CD1c-positive myeloid dendritic cell (primary cell): ENCODE measurements around the gene DBN1.

ENCODE experiments used
- DNase-seq: peaks from one replicate; pipeline ENCODE4 v3.0.0-alpha.2; 2016; ENCODE audit errors: extremely low spot score

The DBN1 gene

DNA sequence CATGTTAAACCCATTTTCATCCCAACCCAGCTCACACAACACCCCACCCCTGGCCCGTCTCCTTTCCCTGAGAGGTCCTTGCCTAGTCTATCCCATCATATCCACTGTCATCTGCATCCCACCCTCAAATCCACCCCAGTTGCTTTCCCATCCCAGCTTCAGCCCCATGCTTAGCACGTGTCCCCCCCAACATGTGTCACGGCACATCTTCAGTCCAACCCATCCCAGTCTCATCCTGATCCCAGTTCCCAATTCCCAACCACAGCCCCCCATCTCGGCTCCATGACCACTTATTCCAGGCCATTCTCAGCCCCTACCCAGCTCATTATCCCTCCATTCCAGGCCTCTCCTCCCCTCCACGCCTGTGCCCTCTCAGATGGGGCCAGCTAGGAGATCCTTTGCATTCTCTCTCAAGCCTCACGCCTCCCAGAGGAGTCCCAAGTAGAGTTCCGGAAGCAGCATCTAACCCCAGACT lies 605 bp upstream of the DBN1 start:
- DNase-seq: no peak

GRCh38 chr5:177472460-177473442 lies 683 bp downstream of the DBN1 start:
- no peak for DNase-seq

DNA sequence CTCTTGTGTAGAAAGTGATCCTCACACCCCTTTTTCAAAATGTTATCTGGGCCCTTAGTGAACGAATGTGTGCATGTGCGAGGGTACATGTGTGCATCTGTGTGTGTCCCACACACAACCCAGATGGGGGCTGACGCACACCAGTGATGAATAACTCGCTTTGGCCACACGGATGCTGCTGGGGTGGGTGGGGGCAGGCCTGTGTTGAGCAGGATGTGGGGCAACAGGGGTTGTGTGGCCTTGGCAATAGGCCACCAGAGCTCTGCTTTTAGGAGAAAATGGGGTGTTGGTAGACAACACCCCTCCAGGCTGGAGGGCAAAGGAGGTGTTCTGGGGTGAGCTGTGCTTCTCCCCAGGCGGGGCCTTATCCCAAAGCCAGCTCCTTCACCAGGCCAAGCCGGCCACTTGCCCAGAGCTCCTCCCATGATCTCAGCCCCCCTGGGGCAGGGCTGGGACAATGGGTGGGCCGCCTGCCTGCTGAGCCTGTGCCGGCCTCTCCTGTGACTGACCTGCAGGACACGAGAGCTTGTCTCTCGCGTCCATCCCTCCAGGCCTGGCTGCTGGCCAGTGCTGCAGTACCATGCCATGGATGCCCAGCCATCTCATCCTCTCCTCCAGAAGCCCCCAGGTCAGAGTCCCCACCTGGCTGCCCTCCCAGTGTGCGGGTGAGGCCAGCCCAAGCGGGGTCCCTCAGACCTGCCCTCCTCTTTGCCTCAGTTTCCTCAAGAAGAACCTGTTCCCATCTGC lies 1.7 kb downstream of the DBN1 start:
- no peak for DNase-seq

DNA sequence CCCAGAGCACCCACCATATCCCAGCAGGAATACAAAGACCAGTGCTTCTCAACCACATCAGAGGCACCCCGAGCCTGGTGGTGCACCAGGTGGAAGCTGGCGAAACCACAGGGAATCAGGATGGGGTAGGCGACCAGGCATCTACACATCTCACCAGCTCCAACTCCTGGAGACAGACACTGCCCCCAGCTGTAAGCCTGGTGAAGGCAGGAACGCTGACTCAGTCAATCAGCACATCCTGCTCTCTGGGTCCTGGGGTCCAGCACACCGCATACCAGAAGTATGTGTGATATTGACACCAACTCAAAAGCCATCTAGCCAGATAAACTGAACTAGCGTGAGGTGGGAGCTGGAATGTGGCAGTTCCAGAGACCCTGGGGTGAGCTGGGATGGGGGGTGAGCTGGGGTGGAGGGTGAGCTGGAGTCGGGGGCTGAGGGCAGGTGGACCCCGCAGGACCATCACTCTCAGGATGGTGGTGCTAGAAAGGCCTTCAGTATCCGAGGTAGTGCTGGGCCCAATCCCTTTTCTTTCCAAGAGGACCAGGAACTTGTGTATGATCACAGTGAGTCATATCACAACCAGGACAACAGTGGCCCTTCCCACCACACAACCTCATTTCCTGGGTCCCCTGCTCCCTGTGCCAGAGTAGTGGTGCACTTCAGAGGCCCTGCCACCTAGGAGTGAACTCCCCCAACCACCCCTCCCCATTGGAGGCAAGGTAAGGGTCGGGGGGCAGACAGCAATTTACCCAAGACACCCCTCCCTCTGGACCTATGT lies 2.5 kb downstream of the DBN1 start:
- DNase-seq: peak; percentile 48

DNA sequence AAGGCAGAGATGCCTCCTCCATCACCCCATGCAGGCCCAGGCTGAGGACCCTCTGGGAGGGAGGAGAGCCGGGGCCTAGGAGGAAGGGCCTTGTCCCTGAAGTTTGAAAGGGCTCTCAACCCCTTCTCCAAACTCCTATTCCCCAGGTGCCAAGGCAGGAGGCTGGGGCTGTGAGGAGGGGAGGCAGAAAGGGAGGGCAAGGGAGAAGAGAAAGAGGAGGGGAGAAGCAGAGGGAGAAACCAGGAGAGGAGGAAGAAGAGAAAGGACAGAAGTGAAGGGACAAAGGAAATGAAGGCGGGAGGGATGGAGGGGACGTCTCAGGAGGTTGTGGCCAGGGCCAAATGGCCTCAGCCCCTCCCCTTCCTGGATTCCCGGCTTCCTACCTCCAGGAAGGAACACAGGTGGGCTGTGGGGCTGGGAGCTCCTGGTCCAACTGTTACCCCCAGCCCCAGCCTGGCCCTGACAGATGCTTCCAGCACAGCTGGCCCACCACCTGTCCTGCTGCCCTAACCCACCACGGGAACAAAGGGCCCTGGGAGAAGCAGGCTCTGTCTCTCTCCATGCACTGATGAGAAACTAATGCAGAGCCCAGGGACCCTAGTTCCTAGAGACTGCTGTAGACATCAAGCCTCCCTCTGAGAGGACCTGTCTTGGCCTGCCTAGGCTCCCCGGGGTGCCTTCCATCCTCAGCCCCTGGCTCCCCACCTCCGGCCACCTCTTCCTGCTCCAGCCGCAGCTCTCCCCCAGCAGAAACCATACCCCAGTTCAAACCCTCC lies 3.5 kb downstream of the DBN1 start:
- DNase-seq: no peak

DNA sequence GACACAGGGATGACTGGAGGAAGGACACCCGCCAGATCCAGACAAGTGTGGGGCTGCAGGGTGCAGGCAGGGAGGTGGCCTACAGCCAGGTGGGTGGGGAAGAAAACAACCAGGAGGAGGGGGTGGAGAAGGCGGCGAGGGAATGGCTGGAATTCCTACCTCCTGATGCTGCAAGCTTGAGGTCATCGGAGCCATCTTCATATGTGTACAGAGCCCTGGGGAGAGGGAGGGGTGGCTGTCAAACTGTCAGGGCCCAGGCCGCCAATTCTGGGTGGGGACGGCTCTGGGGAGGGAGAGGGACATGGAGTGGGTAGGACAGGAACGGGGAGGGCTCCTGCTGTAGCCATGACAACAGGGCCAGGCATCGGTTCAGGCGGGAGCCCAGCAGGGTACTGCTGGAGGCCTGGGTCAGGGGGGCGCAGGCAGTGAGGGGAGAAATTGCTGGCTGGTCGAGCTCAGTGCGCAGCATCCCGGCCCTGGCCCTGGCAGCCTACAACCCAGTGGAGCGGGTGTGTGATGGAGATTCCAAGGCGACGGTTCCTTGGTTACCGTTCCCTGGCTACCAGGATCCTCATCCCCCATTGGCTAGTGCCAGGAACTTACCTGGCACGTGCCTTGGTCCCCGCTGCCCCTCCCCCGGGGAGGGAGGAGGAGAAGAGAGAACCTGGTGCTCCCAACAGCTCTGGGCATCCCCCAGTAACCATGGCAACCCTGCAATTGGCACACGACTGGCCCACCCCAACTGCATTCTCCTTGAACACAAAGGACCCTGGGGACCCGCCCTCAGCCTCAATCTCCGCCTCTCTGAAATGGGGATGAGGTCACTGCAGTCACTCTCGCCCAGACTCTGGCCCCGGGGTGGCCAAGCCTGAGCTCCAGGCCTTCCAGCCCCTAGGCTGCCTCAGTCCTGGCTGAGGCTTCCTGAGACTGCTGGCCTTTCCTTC lies 4.5 kb downstream of the DBN1 start:
- no peak for DNase-seq

DNA sequence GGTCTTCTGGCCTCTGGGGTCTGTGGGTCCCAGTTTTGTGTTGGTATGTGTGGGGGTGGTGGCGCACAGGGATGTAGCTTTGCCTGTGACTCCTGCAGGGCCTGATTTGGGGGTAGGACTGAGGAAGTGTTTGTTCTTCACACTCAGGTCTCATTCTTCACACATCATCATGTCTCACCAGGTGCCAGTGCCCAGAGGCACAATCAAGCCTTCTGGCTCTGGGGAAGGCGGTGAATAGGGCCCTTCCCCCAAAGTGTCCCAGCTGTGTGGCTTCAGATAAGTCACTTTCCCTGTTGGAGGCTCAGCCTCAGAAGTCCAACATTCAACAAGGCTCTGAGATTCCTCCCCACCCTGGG lies 5.1 kb downstream of the DBN1 start:
- DNase-seq: no peak

- DNase-seq: no peak
Measured at GRCh38 chr5:177467436-177467835, 6.0 kb downstream of the DBN1 start.

- no peak for DNase-seq
Measured at GRCh38 chr5:177466861-177467260, 6.6 kb downstream of the DBN1 start.

DNA sequence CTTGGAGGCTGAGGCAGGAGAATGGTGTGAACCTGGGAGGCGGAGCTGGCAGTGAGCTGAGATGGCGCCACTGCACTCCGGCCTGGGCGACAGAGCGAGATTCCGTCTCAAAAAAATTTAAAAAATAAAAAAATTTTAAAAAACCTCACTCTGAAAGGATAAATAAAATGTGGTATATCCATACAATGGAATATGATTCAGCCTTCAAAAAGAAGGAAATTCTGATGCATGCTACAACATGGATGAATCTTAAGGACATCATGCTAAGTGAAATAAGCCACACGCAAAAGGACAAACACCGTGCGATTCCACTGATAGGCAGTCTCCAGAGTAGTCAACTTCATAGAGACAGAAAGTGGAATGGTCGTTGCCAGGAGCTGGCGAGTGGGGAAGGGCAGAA lies 8.4 kb downstream of the DBN1 start:
- DNase-seq: no peak

DNA sequence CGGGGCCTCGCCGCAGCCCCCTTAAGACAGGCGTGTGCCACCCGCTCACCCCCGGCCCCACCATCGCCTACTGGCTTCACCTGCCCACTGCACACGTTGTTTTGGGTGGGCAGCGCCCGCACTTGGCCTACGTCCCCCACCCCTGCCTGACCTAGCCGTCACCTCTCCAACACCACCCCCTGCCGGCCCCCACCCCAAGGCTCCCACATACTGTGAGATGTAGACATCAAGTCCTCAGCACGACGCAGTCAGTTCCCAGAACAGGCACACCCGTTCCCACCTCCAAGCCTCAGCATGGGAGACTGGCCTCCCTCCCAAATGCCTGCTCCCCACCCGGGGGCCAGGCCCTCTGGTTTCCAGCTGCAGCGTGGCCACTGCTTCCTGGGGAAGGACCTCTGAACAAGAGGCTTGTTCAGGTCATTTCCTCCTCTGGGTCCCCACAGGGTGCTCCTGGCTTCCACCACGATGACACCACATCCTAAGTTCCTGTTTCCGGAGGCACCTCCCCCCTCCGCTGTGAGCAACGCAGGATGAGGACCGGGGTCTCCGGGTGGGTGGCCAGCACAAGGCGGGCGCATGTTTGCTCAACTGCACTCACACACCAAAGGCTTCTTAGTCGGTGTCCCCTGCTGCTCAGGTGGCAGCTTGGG lies 11.3 kb downstream of the DBN1 start:
- DNase-seq: peak; percentile 79

GRCh38 chr5:177459819-177460628 lies 13.4 kb downstream of the DBN1 start:
- no peak for DNase-seq

DNA sequence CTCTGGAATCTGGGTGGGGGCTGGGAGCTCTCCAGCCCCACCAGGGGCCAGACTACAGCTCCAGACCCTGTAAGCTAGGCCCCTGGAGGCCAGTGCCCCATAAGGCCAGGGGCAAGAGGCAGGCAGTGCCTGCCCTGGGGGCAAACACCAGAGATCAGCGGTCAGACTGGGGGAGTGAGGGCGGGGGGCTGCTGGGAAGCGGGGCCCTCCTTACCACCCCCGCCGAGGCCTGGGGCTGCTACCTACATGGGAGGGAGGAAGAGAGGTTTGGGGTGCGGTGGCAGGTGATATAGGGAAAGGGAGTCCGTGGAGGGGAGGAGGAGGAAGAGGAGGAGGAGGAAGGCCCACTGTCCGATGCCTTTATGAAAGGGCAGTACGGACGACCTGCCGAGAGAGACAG lies 14.1 kb downstream of the DBN1 start:
- no peak for DNase-seq

GRCh38 chr5:177458912-177459350 lies 14.5 kb downstream of the DBN1 start:
- no peak for DNase-seq

DNA sequence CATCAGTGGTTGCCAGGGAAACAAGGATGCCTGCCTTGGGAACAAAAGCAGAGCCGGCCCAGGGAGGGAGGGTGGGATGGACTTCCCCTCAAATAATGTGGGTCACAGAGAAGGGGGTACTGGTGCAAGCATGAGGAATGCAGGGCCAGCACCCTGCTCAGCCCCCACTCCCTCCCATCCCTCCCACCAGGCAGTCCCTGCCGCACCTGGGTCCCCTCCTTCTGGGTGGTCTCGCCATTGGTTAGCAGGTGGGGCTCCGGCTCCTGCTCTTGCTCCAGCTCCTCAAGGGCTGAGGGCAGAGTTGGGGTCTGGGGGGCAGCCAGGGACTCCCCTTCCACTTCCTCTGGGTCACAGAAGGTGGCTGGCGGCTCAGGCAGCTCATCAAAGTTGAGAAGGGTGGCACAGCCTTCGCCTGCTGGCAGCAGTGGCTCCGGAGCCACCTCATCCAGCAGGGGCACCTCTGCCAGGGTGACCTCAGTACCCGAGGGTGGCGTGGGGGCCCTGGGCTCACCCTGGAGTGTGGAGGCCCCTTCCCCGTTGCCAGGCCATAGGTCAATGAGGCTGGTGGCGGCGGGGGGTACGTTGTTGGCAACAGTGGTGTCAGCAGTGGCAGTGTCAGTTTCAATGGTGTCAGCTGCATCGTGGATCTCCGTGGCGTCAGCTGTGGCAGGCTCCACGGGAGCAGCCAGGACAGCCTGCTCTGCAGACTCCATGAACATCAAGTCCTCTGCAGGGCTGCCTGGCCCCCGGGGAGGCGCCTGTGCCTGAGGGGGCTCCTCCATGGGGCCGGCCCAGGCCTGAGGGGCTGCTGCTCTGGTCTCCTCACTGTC lies 15.4 kb downstream of the DBN1 start:
- no peak for DNase-seq

DNA sequence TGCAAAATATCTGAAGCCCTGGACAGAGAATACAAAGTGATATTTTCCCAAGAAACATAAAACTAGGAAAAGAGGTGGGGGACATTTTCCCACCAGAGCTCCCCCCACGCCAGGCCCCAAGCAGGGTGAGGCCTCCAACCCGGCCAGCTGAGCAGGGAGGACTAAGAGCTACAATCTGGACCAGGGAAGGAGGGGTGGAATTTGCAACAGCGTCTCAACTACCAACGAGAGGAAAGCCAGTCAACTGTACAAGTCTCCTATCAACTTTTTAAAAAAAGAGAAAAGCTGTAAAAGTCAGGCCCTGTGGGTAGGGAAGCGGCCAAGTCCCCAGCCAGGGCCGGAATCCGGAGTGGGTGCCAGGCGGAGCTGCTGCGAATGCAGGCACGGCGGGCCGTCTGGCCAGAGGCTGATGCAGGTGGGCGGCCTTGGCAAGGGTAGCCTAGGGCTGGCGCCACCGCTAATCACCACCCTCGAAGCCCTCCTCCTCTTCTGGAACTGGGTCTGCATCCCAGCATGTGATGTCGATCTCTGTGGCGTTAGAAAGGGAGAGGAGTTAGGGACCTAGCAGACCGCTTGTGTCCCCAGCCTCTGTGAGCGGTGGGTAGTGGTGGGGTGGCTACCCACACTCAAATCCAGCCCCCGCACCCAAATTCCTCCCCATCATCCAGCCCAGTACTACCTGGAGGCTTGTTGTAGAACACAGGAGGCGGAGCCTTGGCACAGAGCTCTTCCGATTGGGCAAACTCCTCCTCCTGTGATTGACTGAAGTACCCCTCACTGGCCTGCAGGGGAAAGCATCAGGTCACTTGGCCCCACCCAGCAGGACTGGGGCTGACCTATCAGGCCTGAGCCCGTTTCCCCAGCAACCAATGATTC lies 16.2 kb downstream of the DBN1 start:
- DNase-seq: peak; percentile 96

GRCh38 chr5:177456591-177456964 lies 16.9 kb downstream of the DBN1 start:
- DNase-seq: no peak
